ENCODE measurements around the gene SMYD3.

Gene SMYD3

DNA sequence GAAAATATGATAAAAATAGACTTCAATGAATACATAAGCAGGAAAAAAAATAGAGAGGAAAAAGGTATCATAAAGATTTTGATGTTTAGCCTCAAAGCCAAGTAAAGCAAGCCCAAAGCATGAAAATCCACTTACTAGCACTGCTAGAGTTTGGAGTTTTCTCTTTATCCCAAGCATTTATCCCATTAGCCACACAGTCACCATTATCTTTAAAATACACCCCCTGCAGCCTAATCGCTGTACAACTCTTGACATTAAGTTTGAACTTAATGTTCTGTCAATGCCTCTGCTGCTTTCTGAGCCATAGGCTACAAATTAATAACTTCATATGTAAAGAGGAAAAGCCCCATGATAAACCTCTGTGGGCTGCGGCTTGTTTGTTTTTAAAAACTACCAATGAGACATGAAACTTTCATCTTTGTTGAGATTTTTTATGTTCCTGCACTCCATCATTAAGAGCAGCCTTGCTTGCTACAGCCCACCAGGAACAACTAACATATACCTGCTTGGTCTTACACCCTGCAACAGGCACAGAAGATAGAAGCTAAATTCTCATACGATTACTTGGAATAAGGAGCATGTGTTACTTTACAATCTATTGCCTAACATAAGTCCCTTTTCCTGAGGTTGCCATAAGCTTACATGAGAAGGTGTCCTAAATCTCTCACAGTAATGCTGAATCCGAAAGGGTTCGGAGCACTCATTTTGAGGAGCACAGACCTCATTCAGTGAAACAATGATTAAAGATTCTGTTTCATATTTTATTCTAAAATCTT is 202.4 kb downstream of the SMYD3 start:
- no peak for DNase-seq

- DNase-seq = no peak
These were observed 204.3 kb downstream of the SMYD3 start for GRCh38 chr1:246302711-246303317.

- no peak for DNase-seq
These were observed 204.8 kb downstream of the SMYD3 start for GRCh38 chr1:246302251-246302625.

- DNase-seq = no peak
These were observed 205.4 kb downstream of the SMYD3 start for GRCh38 chr1:246301553-246302250.

DNA sequence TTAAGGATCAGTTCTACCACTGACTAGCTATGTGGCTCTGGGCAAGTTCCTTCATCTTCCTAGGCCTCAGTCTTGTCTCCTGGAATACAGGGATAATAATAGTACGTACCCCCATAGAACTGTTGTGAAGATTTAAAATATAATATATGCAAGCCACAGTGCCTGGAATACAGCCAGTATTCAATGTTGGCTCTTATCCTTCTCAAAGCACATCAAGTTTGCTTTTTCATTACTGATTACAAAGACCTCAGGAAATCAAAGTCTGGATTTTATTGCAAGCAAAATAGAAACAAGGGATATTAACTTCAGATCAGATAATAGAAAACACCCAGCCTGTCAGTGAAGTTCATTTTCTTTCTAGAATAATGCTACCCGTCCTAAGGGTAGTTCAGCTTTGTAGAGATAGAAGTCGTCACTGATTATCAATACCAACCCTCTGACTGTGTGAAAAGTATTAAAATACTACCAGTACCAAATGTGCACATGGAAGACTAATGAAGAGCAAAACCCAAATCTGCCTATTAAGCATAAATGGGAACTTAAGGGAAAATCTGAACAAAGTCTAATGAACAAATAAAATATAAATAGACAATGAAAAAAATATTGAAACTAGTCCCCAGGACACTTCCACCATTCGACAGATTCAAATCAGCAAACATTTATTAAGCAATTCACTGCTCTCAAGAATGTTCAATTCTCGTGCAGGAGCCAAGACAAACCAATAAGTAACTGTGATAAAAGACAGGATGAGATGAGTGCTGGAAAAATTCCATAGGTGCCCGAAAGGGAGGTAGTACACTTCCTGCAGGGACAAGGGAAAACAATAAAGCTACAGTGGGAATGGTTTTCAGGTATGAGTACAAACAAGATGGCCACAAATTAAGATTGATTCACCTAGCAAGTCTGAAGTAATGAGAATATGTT is 206.2 kb downstream of the SMYD3 start:
- no peak for DNase-seq

GRCh38 chr1:246297279-246298265 is 209.5 kb downstream of the SMYD3 start:
- no peak for DNase-seq

GRCh38 chr1:246295968-246296367 is 211.1 kb downstream of the SMYD3 start:
- peak; percentile 13 to 80 (median 55) for DNase-seq

DNA sequence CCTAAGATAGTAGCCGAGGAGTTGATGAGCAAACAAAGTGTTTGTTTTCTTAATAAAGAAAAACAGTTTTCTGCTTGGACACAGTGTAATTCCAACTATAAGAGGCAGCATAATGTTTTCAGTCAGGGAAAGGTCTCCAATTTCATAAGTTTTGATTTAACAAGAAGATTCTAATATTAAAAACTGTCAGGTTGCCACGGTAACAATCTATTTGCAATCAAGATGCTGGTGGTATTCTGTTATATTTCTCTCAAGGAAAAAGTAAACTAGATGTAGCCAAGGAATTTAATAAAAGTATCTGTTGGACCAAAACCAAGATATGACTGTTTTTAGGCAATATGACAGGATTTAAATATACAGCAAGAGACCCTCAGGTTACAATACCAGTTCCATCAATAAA is 211.7 kb downstream of the SMYD3 start:
- no peak for DNase-seq

GRCh38 chr1:246294263-246294662 is 212.8 kb downstream of the SMYD3 start:
- no peak for DNase-seq

GRCh38 chr1:246293366-246294121 is 213.5 kb downstream of the SMYD3 start:
- no peak for DNase-seq

GRCh38 chr1:246292571-246292970 is 214.5 kb downstream of the SMYD3 start:
- DNase-seq = no peak

- no peak for DNase-seq
These were observed 216.0 kb downstream of the SMYD3 start for GRCh38 chr1:246291127-246291526.

DNA sequence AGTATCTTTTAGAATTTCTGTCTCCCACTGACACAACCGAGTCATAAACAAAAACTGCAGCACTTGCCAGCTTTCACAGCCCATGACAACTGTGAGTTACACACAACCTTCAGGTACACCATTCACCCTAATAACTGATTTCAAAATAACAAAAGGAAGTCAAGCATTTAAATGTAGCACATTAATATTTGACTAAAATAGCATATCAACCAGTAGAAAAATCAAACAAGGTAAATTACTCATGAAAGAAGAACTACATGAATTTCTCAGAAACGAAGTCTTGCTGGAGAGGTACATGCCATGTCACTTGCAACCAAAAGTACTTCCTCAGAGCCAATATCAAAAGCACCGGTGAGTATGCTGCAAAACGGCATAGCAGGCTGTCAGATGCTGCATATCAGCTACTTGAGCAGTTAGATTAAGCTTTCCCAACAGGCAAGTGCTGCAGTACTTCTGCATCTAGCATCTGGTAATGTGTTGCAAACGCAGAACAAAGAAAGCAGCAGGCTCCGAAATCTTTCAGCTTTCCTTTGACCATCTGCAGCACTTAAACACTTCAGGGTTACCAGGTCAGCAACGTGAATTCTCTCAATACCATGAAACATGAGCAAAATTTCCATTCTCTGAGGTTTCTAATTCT is 223.2 kb downstream of the SMYD3 start:
- peak in 1 of 4 experiments; percentile 8 for DNase-seq

DNA sequence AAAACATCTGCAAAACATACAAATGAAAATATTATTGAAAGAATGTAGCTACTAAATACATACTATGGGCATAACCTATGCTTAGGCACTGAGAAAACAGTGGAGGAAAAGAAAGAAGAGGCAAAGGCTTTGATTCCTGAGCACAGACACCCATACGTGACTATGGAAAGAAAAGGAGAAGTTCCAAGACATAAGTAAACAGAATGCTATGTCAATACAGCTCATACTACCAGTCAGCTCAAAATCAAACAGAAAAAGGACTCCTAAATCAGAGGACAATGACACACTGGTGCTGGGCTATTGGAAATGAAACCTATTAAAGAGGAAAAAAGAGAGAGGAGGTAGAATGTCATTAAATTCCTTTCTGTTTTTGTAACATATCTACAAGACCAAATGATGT is 225.4 kb downstream of the SMYD3 start:
- DNase-seq = peak in 2 of 4 experiments; percentile 14 to 35

DNA sequence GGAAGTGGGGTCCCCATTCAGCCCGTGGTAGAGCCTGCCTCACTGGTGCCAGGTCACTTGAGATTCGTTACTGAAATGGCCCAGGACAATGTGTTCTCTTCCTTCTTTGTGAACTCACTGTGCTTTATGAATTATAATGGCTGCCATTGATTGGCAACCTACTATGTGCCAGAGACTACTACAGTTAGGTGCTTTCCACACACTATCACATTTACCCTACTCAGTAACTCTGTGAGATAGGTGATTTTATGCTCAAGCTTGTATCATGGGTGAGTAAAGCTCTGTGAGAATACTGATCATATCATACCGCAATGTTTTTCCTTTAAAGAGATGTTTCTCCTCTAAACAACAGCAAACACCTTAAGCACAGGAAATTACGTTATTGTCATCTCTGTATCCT is 225.9 kb downstream of the SMYD3 start:
- DNase-seq = no peak

GRCh38 chr1:246280551-246280950 is 226.5 kb downstream of the SMYD3 start:
- peak; percentile 31 to 55 (median 40) for DNase-seq

DNA sequence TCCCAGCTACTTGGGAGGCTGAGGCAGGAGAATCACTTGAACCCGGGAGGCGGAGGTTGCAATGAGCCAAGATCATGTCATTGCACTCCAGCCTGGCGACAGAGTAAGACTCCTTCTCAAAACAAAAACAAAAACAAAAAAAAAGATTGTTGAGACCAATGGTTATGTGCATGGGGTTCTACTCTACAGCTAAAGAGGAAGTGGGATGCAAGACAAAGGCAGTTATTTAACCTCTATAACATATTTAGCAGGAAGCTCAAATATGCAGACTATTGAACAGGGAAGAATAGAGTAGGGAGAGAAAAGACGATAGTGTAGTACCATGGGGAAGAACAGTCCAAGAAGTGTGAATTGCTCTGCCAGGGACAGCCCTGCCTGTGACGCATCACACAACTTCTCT is 227.7 kb downstream of the SMYD3 start:
- DNase-seq = peak; percentile 3 to 46 (median 24)

GRCh38 chr1:246278371-246278770 is 228.7 kb downstream of the SMYD3 start:
- DNase-seq = no peak

DNA sequence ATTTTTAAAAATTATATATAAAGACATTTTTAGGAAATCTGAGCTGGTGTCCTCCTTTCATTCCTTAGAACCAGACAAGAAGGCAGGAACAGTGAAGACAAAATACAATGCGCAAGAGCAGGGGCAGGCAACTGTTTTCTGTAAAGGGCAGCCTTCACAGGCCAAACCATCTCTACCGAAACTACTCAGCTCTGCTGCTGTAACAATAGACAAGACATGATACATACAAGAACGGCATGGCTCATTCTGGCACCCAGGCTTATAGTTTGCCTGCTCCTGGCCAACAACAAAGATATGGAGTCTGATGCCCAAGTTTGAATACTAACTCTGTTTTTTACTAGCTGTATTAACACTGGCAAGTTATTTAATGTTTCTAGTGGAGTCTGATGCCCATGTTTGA is 232.0 kb downstream of the SMYD3 start:
- no peak for DNase-seq

- no peak for DNase-seq
These were observed 232.9 kb downstream of the SMYD3 start for GRCh38 chr1:246274186-246274585.
